B cell (primary cell): ENCODE measurements around the gene MAGEA9B. TPM values are rescaled to one million over a fixed set of nuclear protein-coding genes. Genes with fewer than 3 reads are reported as not detected.
"Not testable (repeated sequence)": the region's sequence is repeated elsewhere in the genome, so short reads cannot be mapped to it uniquely, and the experiment has no call there.

Experiments used
- ATAC-seq: fragments of 200-7000 bp; cut with Tn5 transposase; one replicate; pipeline ENCODE4 v1.10.0; 2021; ENCODE audit warnings: low read depth, mild to moderate bottlenecking, moderate number of reproducible peaks, moderate library complexity
- CTCF ChIA-PET: fragments of 350-600 bp; sonication (Branson Sonifier 250); formaldehyde crosslinking; loops from one replicate; lab custom pipeline; 2021; ENCODE audit warnings: antibody characterized with exemption, inconsistent platforms; lab: Charles Lee
- POLR2A ChIA-PET: fragments of 350-600 bp; sonication (Branson Sonifier 250); formaldehyde crosslinking; loops from one replicate; lab custom pipeline; 2021; ENCODE audit warnings: antibody characterized with exemption; lab: Charles Lee
- DNase-seq: peaks from one replicate; pipeline ENCODE4 v3.0.0; 2013
- H2AFZ ChIP-seq: 2 replicates; pipeline ENCODE4 v1.6.1; 2012; ENCODE audit warnings: mild to moderate bottlenecking, low read depth, low read length; ENCODE audit not compliant: insufficient read depth, poor library complexity, severe bottlenecking
- H3K27ac ChIP-seq, 2 donors: 1 replicate in 1 of 2; 2 replicates in 1 of 2; pipeline ENCODE4 v1.5.1; 2012 to 2013; ENCODE audit warnings: low read length in 2 of 2, mild to moderate bottlenecking in 2 of 2, moderate library complexity in 1 of 2
- H3K27me3 ChIP-seq, 4 experiments: fragments of 200-600 bp in 1 of 4; sonication (generic) in 1 of 4; replicated peaks in 1 of 4; 1 replicate in 2 of 4; 2 replicates in 2 of 4; pipeline versions ENCODE4 v1.6.1 to v1.7.0; 2013 to 2016; ENCODE audit warnings: low read length in 3 of 4, mild to moderate bottlenecking in 2 of 4, mixed read lengths in 1 of 4, moderate library complexity in 1 of 4; ENCODE audit not compliant: insufficient read depth in 4 of 4, control insufficient read depth in 3 of 4; ENCODE audit errors: control extremely low read depth in 1 of 4
- H3K36me3 ChIP-seq, 2 experiments: replicated peaks in 1 of 2; 1 replicate in 1 of 2; 2 replicates in 1 of 2; pipeline versions ENCODE4 v1.6.1 to v1.7.1; 2013; ENCODE audit warnings: low read length in 1 of 2; ENCODE audit not compliant: insufficient read depth in 2 of 2, control insufficient read depth in 1 of 2; ENCODE audit errors: control extremely low read depth in 1 of 2, extremely low read depth in 1 of 2
- H3K4me1 ChIP-seq, 2 donors: fragments of 200-600 bp in 1 of 2; sonication (generic) in 1 of 2; 1 replicate in 1 of 2; 2 replicates in 1 of 2; pipeline versions ENCODE4 v1.5.1 to v1.6.1; 2013 to 2017; ENCODE audit warnings: low read length in 2 of 2; ENCODE audit not compliant: control insufficient read depth in 2 of 2, insufficient read depth in 2 of 2
- H3K4me2 ChIP-seq: replicated peaks from 2 replicates; pipeline ENCODE3; 2012; ENCODE audit warnings: mild to moderate bottlenecking, low read depth, low read length; ENCODE audit not compliant: poor library complexity, severe bottlenecking
- H3K4me3 ChIP-seq, 5 experiments: fragments of 200-600 bp in 1 of 5; sonication (generic) in 1 of 5; 1 replicate in 3 of 5; 2 replicates in 2 of 5; pipeline versions ENCODE4 v1.5.1 to v1.7.0; 2011 to 2016; ENCODE audit warnings: low read length in 4 of 5, mild to moderate bottlenecking in 4 of 5, low read depth in 2 of 5, control low read depth in 1 of 5, moderate library complexity in 1 of 5; ENCODE audit not compliant: insufficient read depth in 1 of 5; ENCODE audit errors: control extremely low read depth in 1 of 5, extremely low read depth in 1 of 5
- H3K79me2 ChIP-seq: fragments of 200-600 bp; sonication (generic); one replicate; pipeline ENCODE4 v1.6.0; 2016; ENCODE audit warnings: low read length; ENCODE audit not compliant: control insufficient read depth, insufficient read depth
- H3K9ac ChIP-seq: fragments of 200-600 bp; sonication (generic); 2 replicates; pipeline ENCODE4 v1.6.1; 2017; ENCODE audit warnings: mild to moderate bottlenecking, low read length, moderate library complexity
- H3K9me3 ChIP-seq, 3 donors: one replicate each; pipeline versions ENCODE4 v1.6.1 to v1.7.1; 2013; ENCODE audit warnings: low read length in 2 of 3; ENCODE audit not compliant: control insufficient read depth in 2 of 3, insufficient read depth in 1 of 3; ENCODE audit errors: control extremely low read depth in 1 of 3
- H4K20me1 ChIP-seq: 2 replicates; pipeline ENCODE4 v1.6.0; 2012; ENCODE audit warnings: mild to moderate bottlenecking, low read length; ENCODE audit not compliant: insufficient read depth, control insufficient read depth, poor library complexity, severe bottlenecking
- H3K27ac Mint-ChIP-seq: one replicate; pipeline ENCODE4 v1.8.0; 2021; ENCODE audit warnings: mixed read lengths
- H3K27me3 Mint-ChIP-seq: one replicate; pipeline ENCODE4 v1.8.0; 2021; ENCODE audit warnings: mixed read lengths
- H3K4me1 Mint-ChIP-seq: one replicate; pipeline ENCODE4 v1.8.0; 2021; ENCODE audit warnings: mixed read lengths
- H3K4me3 Mint-ChIP-seq: one replicate; pipeline ENCODE4 v1.8.0; 2021; ENCODE audit warnings: mixed read lengths
- H3K9me3 Mint-ChIP-seq: one replicate; pipeline ENCODE4 v1.8.0; 2022; ENCODE audit warnings: mixed read lengths; ENCODE audit not compliant: insufficient read depth
- EZH2 ChIP-seq: IDR thresholded peaks from 2 replicates; pipeline ENCODE4 v1.6.1; 2012; ENCODE audit warnings: borderline replicate concordance, low read depth, mild to moderate bottlenecking, moderate library complexity, low read length; ENCODE audit not compliant: insufficient read depth, poor library complexity, severe bottlenecking
- WGBS: methylation state at CpG from one replicate; pipeline ENCODE4 v1.1.5; 2013; ENCODE audit warnings: missing lambda C conversion rate; ENCODE audit not compliant: insufficient coverage; 5-methylcytosine and 5-hydroxymethylcytosine counted together
- intact Hi-C: fragments of 100-400 bp; cut with micrococcal nuclease; formaldehyde crosslinking; loops from one replicate; pipeline ENCODE4 v1.10.0; 2022
- polyA plus RNA-seq: library from polyadenylated mRNA; depleted of rRNA; stranded (reverse); fragments of >200 nt; gene quantifications from 2 replicates; pipeline ENCODE4 v1.2.3, GENCODE V29; 2012
- total RNA-seq, 2 donors: library from RNA; stranded (reverse); fragments of 120-200 nt in 1 of 2; gene quantifications; 1 replicate in 1 of 2; 2 replicates in 1 of 2; pipeline versions ENCODE4 v1.2.3 to v1.2.4, GENCODE V29; 2013 to 2022
- TF ChIP-seq, protein P1 (sequence below): fragments of 200-600 bp; IDR thresholded peaks from one replicate; pipeline ENCODE4 v1.8.0; 2022; ENCODE audit warnings: antibody characterized with exemption, mild to moderate bottlenecking

MAGEA9B gene
- total and polyA plus RNA-seq, 2 donors (not counting 1 experiment from before 2014, with no cell fraction given): 0.04 TPM; not detected in 1

DNA sequence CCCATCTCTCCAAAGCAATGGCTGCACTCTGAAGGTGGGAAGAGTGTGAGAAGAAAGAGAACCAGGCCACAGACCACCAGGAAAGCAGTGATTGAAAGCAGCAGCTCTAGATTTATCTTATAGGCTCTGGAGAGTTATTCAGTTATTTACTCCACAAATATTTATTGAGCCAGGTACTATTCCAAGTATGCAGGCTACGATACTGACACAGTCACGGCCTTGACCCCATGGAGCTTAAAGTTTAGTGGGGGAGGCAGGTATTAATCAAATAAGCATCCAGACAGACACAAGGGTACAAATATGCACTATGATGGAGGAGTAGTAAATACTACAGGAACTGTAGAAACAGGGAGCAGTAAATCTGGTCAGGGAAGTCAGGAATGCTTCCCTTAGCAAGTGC lies 41.5 kb upstream of the MAGEA9B start:
- Histone ChIP-seq H2AFZ (no peak overlapping the region), H3K9ac (no peak overlapping the region), H3K4me1 (peaks cover 9 to 16% of the 10 kb centered on the region in 2 donors), H3K27me3 (no peaks in the 10 kb centered on the region), H3K4me3 (no peak overlapping the region), H3K79me2 (peaks cover 41% of the 10 kb centered on the region), H3K4me2 (no peak overlapping the region), H3K36me3 (no peaks in the 10 kb centered on the region), H3K27ac (no peak overlapping the region), H4K20me1 (peaks cover 21% of the 10 kb centered on the region), H3K9me3 (no peaks in the 10 kb centered on the region)
- ChIA-PET POLR2A (no interaction called here), CTCF (no interaction called here)
- WGBS: no CpG with 5 or more reads among the region's 2 CpGs
- intact Hi-C loops: no loop called here
- no peak overlapping the region for H3K27ac Mint-ChIP-seq
- no peak overlapping the region for H3K4me3 Mint-ChIP-seq
- peaks cover 51% of the 10 kb centered on the region for H3K4me1 Mint-ChIP-seq
- no peaks in the 10 kb centered on the region for H3K9me3 Mint-ChIP-seq
- no peak for DNase-seq
- ATAC-seq: no peak
- H3K27me3 Mint-ChIP-seq: no peaks in the 10 kb centered on the region
- TF ChIP-seq, protein P1, sequence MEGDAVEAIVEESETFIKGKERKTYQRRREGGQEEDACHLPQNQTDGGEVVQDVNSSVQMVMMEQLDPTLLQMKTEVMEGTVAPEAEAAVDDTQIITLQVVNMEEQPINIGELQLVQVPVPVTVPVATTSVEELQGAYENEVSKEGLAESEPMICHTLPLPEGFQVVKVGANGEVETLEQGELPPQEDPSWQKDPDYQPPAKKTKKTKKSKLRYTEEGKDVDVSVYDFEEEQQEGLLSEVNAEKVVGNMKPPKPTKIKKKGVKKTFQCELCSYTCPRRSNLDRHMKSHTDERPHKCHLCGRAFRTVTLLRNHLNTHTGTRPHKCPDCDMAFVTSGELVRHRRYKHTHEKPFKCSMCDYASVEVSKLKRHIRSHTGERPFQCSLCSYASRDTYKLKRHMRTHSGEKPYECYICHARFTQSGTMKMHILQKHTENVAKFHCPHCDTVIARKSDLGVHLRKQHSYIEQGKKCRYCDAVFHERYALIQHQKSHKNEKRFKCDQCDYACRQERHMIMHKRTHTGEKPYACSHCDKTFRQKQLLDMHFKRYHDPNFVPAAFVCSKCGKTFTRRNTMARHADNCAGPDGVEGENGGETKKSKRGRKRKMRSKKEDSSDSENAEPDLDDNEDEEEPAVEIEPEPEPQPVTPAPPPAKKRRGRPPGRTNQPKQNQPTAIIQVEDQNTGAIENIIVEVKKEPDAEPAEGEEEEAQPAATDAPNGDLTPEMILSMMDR: no peak
- TF ChIP-seq EZH2: no peak

DNA sequence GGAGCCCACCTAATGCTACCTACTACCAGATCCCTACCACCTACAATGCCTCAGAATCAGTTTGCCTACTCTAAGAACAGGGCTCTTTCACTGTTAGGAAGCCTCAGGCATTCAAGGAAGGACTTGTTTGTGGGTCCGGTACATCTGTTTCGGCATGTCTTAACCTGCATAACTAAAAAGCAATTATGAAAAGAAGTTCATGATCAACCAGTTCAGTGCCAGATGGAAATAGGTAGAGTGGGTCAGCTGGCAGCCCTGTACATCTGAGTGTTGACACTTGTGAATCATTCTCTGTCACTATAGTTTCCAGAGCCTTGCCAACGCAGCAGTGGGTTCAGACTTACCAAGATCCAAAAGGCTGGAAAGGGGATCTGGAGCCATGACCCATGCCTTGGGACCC lies 41.0 kb upstream of the MAGEA9B start:
- H3K9ac ChIP-seq: no peak overlapping the region
- no peak overlapping the region for H3K27ac ChIP-seq
- Mint-ChIP-seq H3K4me3 (no peak overlapping the region), H3K9me3 (no peaks in the 10 kb centered on the region), H3K27ac (no peak overlapping the region), H3K4me1 (peaks cover 51% of the 10 kb centered on the region), H3K27me3 (no peaks in the 10 kb centered on the region)
- CTCF ChIA-PET: no interaction called here
- TF ChIP-seq, protein P1: no peak
- no peak for TF ChIP-seq EZH2
- peaks cover 21% of the 10 kb centered on the region for H4K20me1 ChIP-seq
- no peak overlapping the region for H3K4me3 ChIP-seq
- H3K4me1 ChIP-seq: peaks cover 9 to 16% of the 10 kb centered on the region in 2 donors
- no peak for ATAC-seq
- WGBS: 100% methylated on average over 2 of the region's 3 CpGs
- H3K27me3 ChIP-seq: no peaks in the 10 kb centered on the region
- no peak overlapping the region for H2AFZ ChIP-seq
- POLR2A ChIA-PET: no interaction called here
- no peak for DNase-seq
- peaks cover 43% of the 10 kb centered on the region for H3K79me2 ChIP-seq
- intact Hi-C loops: no loop called here
- no peaks in the 10 kb centered on the region for H3K9me3 ChIP-seq
- no peaks in the 10 kb centered on the region for H3K36me3 ChIP-seq
- no peak overlapping the region for H3K4me2 ChIP-seq

GRCh38 chrX:149626829-149627228 lies 39.6 kb upstream of the MAGEA9B start:
- H3K4me1 Mint-ChIP-seq: peaks cover 47% of the 10 kb centered on the region
- H3K36me3 ChIP-seq, H2AFZ ChIP-seq, H3K9me3 ChIP-seq, H3K27ac ChIP-seq, H3K27me3 ChIP-seq, ATAC-seq, POLR2A ChIA-PET, H3K9me3 Mint-ChIP-seq, H3K4me3 Mint-ChIP-seq, H3K4me2 ChIP-seq, intact Hi-C loops, H3K9ac ChIP-seq, H3K4me3 ChIP-seq, H3K27me3 Mint-ChIP-seq, DNase-seq, H3K27ac Mint-ChIP-seq, CTCF ChIA-PET: not testable (repeated sequence)
- Histone ChIP-seq H3K4me1 (peaks cover 9 to 12% of the 10 kb centered on the region in 2 donors), H4K20me1 (peaks cover 21% of the 10 kb centered on the region), H3K79me2 (peaks cover 48% of the 10 kb centered on the region)
- 95% methylated on average over 3 of the region's 8 CpGs for WGBS
